ENCODE measurements around the gene PIK3C3.
"Not testable (repeated sequence)": the region's sequence is repeated elsewhere in the genome, so short reads cannot be mapped to it uniquely, and the experiment has no call there.

Gene PIK3C3

DNA sequence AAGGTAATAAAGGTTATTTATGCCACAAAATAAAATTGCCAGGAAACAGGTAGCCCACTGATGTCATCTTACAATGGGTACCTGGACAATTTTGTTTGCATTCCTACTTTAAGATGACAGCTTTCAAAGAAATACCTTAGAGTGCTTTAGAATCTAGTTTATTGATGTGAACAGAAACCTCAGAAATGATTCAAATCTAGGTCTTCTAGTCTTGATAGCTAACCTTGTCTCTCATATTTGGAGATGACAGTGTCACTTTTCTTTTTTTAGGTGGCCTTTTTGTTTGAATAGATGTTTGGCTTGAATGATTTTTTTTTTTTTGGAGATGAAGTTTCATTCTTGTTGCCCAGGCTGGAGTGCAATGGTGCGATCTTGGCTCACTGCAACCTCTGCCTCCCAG lies 69.1 kb downstream of the PIK3C3 start:
- no peak for DNase-seq (ENCODE audit: low read depth in 2 of 2)

DNA sequence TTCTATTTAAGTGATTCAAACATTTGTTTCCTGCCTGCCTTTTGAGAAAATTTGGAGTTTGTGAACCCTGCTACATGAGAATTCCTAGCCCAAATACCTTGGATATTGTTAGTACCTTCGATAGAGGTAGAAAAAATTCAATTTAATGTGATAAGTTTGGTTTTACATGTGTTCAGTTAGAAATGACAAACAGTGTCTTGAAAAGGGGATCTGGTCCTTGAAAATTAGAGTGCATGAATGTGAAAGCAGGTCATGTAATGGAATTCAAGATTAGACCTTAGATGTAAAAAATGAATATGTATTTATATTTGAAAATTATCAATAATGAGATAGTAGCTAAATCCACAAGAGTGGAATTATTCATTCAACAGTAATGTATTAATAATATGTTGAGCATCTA lies 70.5 kb downstream of the PIK3C3 start:
- DNase-seq (ENCODE audit: low read depth in 2 of 2): no peak

DNA sequence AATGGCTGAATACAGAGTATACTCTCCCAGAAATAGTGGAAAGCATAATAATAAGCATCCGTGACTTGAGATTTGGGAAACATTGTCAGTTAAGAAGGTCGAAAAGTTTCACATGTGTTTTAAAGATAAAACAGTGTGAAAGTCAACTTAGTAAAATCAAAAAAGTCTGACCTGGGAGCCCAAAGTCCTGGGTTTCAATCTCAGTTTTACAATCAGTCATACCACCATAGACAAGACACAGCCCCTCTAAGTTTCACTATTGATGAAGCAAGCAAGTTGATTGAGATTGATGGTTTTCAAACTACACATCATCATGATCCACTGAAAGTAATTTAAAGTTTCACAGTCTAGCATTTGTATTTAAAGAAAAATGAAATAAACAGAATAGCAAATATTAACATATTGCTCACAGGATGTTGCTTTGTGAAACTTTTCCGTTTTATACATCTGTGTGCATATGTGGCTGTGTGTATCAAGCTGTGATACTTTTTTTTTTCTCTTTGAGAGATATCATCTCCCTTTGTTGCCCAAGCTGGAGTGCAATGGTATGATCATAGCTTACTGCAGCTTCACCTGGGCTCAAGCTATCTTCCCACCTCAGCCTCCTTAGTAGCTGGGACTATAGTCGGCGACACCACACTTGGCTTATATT lies 71.1 kb downstream of the PIK3C3 start:
- DNase-seq (ENCODE audit: low read depth in 2 of 2): no peak

DNA sequence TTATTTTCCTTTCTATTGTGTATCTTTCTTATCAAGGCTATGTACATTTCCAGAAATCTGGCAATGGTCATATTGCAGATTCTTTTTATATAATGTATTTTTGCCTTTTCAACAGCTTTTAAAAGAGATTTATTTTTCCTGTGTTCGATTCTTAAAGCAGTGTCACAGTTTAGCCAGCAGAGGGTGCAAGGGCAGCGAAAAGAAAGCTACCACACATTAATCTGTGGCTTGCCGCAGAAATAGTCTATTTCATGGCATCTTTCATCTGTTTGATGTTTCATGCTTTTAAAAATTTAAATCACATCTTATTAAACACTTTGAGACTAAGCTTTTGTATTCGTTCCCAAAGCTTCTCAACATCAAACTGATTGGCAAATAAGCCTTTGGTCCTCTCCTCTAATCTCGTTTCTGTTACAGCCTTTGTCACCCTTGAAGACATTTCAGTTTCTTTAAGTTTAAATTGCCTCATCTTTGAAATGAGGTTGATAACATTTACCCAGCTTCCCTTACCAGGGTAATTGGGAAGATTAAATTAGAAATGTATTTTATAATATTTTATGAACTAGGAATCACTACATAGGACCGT lies 73.3 kb downstream of the PIK3C3 start:
- no peak for DNase-seq (ENCODE audit: low read depth in 2 of 2)

DNA sequence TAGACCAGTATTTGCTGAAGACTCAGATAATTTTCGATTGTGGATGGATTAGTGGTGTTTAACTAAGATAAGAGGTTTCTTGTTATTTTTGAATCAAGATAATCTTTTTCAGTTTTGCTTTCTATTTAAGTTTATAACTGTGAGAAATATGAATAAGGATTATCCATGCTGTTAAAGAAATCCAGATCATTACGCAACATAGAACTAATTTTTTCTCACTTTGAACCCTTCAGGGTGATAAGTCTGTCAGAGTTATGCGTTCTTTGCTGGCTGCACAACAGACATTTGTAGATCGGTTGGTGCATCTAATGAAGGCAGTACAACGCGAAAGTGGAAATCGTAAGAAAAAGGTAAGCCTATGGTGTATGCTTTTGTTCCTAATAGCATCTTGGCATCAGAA lies 74.1 kb downstream of the PIK3C3 start:
- no peak for DNase-seq (ENCODE audit: low read depth in 2 of 2)

DNA sequence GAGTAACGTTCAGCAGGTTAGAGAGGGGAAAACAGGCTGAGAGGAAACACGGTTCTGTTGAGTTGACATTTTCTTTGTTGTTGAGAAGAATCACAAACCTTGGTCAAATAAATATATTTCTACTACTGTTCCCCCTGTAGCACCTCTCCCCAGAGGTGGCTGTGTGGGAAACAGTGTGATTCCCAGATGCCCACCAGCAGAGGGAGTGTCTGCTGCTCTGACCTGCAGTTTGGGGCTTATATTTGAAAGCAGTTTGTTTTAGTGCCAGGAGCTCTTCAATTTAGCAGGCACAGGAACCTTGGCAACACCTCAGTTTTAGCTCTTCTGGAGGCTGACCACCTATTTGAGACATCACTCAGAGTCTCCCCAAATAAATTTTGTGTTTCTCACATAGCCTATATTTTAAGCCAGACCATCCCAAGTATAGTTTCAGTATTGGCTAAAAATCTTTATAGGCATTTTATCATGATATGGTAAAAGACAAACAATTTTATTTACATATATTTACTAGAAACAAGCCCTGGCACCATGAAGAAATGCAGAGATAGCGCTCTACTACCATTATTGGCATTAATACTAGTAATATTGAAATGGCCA lies 75.7 kb downstream of the PIK3C3 start:
- DNase-seq (ENCODE audit: low read depth in 2 of 2): no peak

- no peak for DNase-seq (ENCODE audit: low read depth in 2 of 2)
Observed at GRCh38 chr18:42032447-42032846, 77.4 kb downstream of the PIK3C3 start.

DNA sequence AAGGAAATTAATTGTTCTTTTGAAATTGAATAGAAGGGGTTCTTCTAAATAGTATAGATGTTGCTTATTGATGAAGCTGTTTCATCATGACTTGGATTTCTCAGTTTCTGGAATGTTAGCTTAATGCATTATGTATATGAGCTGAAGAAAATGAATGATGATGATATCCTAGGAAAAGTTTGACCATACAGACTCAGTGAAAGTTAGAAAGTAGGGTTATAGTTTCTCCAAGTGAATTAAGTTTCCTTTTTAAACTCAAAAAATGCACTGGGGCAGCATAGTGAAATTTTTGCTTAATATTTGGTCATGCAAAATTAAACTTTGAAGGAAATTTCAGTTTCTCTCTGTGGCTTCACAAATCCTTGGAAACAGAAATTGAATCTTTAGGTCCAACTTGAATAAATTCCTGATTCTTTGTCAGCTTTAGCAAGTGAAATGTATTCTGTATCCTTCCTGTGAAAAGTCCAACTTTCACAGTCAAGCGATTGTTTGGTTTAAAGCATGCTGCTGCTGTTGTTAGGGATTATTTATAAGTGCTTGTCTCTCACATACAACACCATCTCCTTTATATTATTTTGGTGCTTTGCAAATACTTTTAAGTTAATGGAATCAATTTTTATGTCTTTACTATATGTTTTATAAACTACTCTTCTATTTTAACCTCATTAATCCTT lies 78.2 kb downstream of the PIK3C3 start:
- no peak for DNase-seq (ENCODE audit: low read depth in 2 of 2)

- no peak for DNase-seq (ENCODE audit: low read depth in 2 of 2)
Observed at GRCh38 chr18:42038936-42039335, 83.9 kb downstream of the PIK3C3 start.

GRCh38 chr18:42039396-42039795 lies 84.4 kb downstream of the PIK3C3 start:
- no peak for DNase-seq (ENCODE audit: low read depth in 2 of 2)

DNA sequence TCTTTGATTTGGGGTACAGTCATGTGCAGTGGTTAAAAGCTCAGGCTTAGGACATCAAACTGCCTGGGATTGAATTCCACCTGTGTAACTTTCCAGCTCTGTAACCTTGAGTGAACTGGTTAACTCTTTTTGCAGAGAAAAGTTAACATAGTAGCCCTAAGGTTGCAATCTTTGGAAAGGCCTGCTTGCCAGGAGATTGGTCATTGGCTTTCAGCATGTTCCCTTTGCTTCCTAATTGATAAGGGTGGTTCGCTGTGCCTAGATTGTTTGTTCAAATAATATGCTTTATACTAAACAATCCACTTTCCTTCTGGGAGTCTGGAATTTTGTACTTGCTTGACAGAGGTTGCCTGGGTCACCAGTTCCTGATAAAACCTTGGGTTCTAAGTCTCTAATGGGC lies 86.8 kb downstream of the PIK3C3 start:
- DNase-seq (ENCODE audit: low read depth in 2 of 2): no peak

DNA sequence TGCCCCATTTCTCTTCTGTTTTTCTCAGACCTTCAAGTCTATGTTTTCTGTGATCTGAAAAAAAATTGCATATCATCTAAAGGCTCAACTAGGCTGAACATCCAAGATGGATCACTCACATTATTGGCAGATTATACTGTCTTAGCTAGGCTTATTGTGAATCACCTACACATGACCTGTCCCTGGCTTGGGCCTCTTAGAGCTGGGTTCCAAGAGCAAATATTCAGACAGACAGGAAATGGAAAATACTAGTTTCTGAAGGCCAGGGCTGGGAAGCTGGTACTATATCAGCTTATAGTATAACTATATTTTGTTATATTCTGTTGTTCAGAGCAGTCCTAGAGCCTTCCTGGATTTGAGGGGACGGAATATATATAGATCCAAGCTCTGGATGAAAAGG lies 90.3 kb downstream of the PIK3C3 start:
- no peak for DNase-seq (ENCODE audit: low read depth in 2 of 2)

DNA sequence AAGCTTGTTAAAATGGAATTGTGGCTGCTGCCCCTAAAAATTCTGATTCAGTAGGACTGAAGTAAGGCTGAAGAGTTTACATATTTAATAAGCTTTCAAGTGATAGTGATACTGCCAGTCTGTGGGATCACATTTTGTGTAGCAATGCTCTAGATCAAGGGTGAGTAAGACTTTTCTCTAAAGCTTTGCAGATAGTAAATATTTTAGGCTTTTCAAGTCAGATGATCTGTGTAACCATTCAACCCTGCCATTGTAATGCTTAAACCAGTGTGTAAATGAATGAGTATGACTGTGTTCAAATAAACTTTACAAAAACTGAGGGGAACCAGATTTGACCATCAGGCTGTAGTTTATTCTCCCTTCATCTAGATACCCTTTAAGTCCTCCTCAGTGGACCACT lies 92.7 kb downstream of the PIK3C3 start:
- no peak for DNase-seq (ENCODE audit: low read depth in 2 of 2)

- DNase-seq (ENCODE audit: low read depth in 2 of 2): no peak
Observed at GRCh38 chr18:42048158-42048557, 93.1 kb downstream of the PIK3C3 start.

GRCh38 chr18:42049536-42049935 lies 94.5 kb downstream of the PIK3C3 start:
- not testable (repeated sequence) for DNase-seq (ENCODE audit: low read depth in 2 of 2)

DNA sequence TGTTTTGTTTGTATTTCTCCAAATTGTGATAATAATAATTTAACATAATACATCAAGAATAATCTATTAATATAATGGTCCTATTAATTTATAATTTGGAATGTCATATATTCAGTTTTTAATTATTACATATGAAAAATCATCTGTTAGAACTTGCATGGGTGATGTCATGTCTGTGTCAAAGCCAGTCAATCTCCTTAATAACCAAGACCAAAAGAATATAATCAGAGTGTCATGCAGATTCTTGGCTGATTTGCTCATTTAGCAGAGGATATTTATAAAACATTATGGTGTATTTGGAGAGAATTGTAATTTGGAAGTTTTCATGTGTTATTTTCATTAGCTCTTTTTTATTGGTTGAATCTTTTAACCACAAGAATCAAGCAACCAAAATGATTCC lies 96.4 kb downstream of the PIK3C3 start:
- no peak for DNase-seq (ENCODE audit: low read depth in 2 of 2)

GRCh38 chr18:42052122-42052708 lies 97.2 kb downstream of the PIK3C3 start:
- no peak for DNase-seq (ENCODE audit: low read depth in 2 of 2)

GRCh38 chr18:42053188-42053781 lies 98.3 kb downstream of the PIK3C3 start:
- DNase-seq (ENCODE audit: low read depth in 2 of 2): no peak

DNA sequence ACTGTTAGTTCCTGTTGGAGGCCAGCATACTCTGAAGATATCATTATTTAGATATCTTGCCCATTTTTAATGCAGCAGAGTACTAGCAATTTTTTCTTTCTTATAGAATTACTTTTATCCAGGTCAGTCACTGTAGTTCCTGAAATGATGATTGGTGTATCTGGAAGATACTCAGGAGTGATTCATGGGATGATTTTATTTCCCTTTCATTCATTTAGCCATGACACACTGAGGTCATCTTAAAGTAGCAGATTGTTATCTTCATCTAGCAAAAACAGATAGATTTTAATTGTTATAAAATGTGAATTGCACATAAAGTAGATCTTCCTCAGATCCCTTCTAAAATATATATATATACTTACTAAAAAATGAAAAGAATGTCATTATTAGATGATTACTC lies 109.1 kb downstream of the PIK3C3 start:
- no peak for DNase-seq (ENCODE audit: low read depth in 2 of 2)

- DNase-seq (ENCODE audit: low read depth in 2 of 2): no peak
Observed at GRCh38 chr18:42067518-42067917, 112.5 kb downstream of the PIK3C3 start.

DNA sequence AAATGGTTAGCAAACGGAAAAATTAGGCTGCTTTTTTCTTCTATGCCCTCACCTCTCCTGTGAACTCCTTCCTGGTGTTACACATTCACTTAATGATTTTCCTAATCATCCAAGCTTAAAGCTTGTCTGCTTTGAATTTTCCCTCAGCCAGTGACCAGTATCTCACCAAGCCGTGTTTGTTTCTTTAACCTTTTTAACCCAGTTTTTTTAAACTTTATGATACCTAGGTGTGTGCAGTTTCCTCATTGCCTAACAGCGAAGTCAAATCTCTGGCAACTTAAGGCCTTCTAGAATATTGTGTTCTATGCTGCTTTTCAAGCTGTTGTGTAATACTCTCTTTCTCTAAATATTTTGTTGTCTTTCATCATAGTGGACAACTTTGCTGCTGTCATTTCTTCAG lies 113.0 kb downstream of the PIK3C3 start:
- DNase-seq (ENCODE audit: low read depth in 2 of 2): no peak

GRCh38 chr18:42069036-42069435 lies 114.0 kb downstream of the PIK3C3 start:
- no peak for DNase-seq (ENCODE audit: low read depth in 2 of 2)

All from stimulated activated CD8-positive, alpha-beta memory T cell treated with anti-CD3 and anti-CD28 coated beads, Interleukin-15, amount 100 ng/mL, for 48 hours (primary cell).